ENCODE data around the gene CYP19A1.

CYP19A1 gene

GRCh38 chr15:51200792-51201191 lies 137.6 kb downstream of the CYP19A1 start (continued):
- TF ChIP-seq OSR2 (tag by site-specific recombination; IDR thresholded peaks at IDR 0.05) (no peak), SP3 (tag by site-specific recombination; IDR thresholded peaks at IDR 0.05) (no peak), ZSCAN16 (tag by site-specific recombination; IDR thresholded peaks at IDR 0.05) (no peak), ZNF350 (tag by site-specific recombination; IDR thresholded peaks at IDR 0.05) (no peak), BCL11B (tag by site-specific recombination; IDR thresholded peaks at IDR 0.05; ENCODE audit: low read depth) (no peak), ZNF26 (tag by site-specific recombination; IDR thresholded peaks at IDR 0.05) (no peak), ZIC2 (tag by site-specific recombination; IDR thresholded peaks at IDR 0.05) (no peak)

- ChIA-PET POLR2A (no interaction called here), CTCF (interaction anchor here (0.6 to 2.3 kb wide), 4 partner anchors 34 to 82 kb away, joined by 3 to 17 read pairs (median 3); no protein-coding TSS in a partner anchor)
- Histone ChIP-seq H3K4me1 (ENCODE audit: control insufficient read depth, insufficient read depth, low read length) (no peaks in the 10 kb centered on the region), H3K27ac (ENCODE audit: extremely low read depth, low read depth, low read length) (no peak overlapping the region), H3K4me3 (ENCODE audit: low read depth, low read length) (no peak overlapping the region), H3K36me3 (ENCODE audit: control insufficient read depth in 2 of 2, insufficient read depth in 1 of 2, low read length in 2 of 2) (no peaks in the 10 kb centered on the region), H3K9me3 (ENCODE audit: control insufficient read depth, insufficient read depth, low read depth, low read length) (no peaks in the 10 kb centered on the region)
- TF ChIP-seq ZBTB21 (tag by site-specific recombination; IDR thresholded peaks at IDR 0.05) (no peak), SP7 (tag by site-specific recombination; IDR thresholded peaks at IDR 0.05) (no peak), KLF7 (tag by site-specific recombination; IDR thresholded peaks at IDR 0.05; ENCODE audit: borderline replicate concordance) (no peak), ZNF677 (tag by site-specific recombination; IDR thresholded peaks at IDR 0.05) (no peak), ZFP41 (tag by site-specific recombination; IDR thresholded peaks at IDR 0.05; ENCODE audit: borderline replicate concordance) (no peak), KLF17 (tag by site-specific recombination; IDR thresholded peaks at IDR 0.05) (no peak), MYNN (tag by site-specific recombination; IDR thresholded peaks at IDR 0.05; ENCODE audit: borderline replicate concordance) (no peak), ZNF324 (tag by site-specific recombination; IDR thresholded peaks at IDR 0.05) (no peak), GLIS1 (tag by site-specific recombination; IDR thresholded peaks at IDR 0.05) (no peak), ZNF248 (tag by site-specific recombination; IDR thresholded peaks at IDR 0.05) (no peak), ZNF791 (tag by site-specific recombination; IDR thresholded peaks at IDR 0.05) (no peak), PRDM10 (tag by site-specific recombination; IDR thresholded peaks at IDR 0.05) (no peak), ZNF558 (tag by site-specific recombination; IDR thresholded peaks at IDR 0.05) (no peak), ZNF23 (tag by site-specific recombination; IDR thresholded peaks at IDR 0.05; ENCODE audit: borderline replicate concordance) (no peak)
Measured at GRCh38 chr15:51199541-51199940, 138.9 kb downstream of the CYP19A1 start.
